Suprapubic skin (tissue), 4 donors: ENCODE data around the gene LRMDA.

Source experiments
- EP300 ChIP-seq: sonication (generic); formaldehyde crosslinking; IDR thresholded peaks from one replicate; pipeline ENCODE4 v1.6.1; 2017; ENCODE audit warnings: antibody characterized with exemption
- POLR2A ChIP-seq, 2 donors: fragments of 450-650 bp; IDR thresholded peaks; one replicate each; pipeline ENCODE4 v1.6.1; 2017; ENCODE audit warnings: antibody characterized with exemption in 2 of 2, mild to moderate bottlenecking in 2 of 2, moderate library complexity in 2 of 2
- POLR2AphosphoS5 ChIP-seq, 3 donors: sonication (generic); formaldehyde crosslinking; IDR thresholded peaks; one replicate each; pipeline ENCODE4 v1.6.1; 2017; ENCODE audit warnings: antibody characterized with exemption in 3 of 3
- TF ChIP-seq, protein P1 (sequence below), 2 donors: fragments of 200-600 bp in 1 of 2; fragments of 450-650 bp in 1 of 2; sonication (generic) in 1 of 2; IDR thresholded peaks; one replicate each; pipeline ENCODE4 v1.5.1; 2016 to 2019; ENCODE audit warnings: antibody characterized with exemption in 2 of 2, mild to moderate bottlenecking in 1 of 2, moderate library complexity in 1 of 2

DNA sequence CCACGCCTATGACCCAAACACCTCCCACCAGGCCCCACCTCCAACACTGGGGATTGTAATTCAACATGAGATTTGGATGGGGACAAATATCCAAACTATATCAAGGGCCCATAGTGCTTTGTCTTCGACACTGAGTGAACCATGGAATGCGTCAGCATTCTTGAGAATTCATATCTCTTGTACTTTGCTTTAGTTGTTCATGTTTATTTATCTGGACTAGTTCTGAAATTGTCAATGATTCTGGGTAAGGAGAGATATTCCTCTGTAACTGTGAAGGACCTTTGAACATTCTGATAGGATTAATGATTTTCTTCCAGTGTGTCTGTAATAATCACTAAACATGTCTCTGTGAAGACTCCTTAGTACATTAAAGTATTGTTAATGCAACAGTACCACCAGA, 374.8 kb downstream of the LRMDA start:
- TF ChIP-seq POLR2A (IDR thresholded peaks at IDR 0.05) (no peak), POLR2AphosphoS5 (IDR thresholded peaks at IDR 0.05) (no peak), EP300 (no peak)
- TF ChIP-seq, protein P1, sequence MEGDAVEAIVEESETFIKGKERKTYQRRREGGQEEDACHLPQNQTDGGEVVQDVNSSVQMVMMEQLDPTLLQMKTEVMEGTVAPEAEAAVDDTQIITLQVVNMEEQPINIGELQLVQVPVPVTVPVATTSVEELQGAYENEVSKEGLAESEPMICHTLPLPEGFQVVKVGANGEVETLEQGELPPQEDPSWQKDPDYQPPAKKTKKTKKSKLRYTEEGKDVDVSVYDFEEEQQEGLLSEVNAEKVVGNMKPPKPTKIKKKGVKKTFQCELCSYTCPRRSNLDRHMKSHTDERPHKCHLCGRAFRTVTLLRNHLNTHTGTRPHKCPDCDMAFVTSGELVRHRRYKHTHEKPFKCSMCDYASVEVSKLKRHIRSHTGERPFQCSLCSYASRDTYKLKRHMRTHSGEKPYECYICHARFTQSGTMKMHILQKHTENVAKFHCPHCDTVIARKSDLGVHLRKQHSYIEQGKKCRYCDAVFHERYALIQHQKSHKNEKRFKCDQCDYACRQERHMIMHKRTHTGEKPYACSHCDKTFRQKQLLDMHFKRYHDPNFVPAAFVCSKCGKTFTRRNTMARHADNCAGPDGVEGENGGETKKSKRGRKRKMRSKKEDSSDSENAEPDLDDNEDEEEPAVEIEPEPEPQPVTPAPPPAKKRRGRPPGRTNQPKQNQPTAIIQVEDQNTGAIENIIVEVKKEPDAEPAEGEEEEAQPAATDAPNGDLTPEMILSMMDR (IDR thresholded peaks at IDR 0.05), result no peak
